Small intestine (tissue), 7 donors: ENCODE results near the gene TCP11. TPM values are rescaled to one million over a fixed set of nuclear protein-coding genes. Genes with fewer than 3 reads are reported as not detected.
A peak's percentile ranks its signal among the peaks of the same experiment; 100 is the strongest.

Experiments
- DNase-seq, 2 donors: peaks; one replicate each; pipeline versions ENCODE4 v3.0.0 to v3.0.0-alpha.2; 2013
- FAIRE-seq: peaks from 2 replicates; lab custom pipeline; 2012; peaks lifted over from hg19 to GRCh38; lab: Jason Lieb, UNC
- H3K27ac ChIP-seq, 3 donors: one replicate each; pipeline ENCODE4 v1.5.1; 2013; ENCODE audit warnings: low read length in 2 of 3, mild to moderate bottlenecking in 2 of 3, control low read depth in 1 of 3, inconsistent platforms in 1 of 3, low read depth in 1 of 3, moderate library complexity in 1 of 3
- H3K27me3 ChIP-seq, 3 donors: one replicate each; pipeline ENCODE4 v1.6.1; 2013; ENCODE audit warnings: low read length in 3 of 3, inconsistent platforms in 1 of 3; ENCODE audit not compliant: control insufficient read depth in 3 of 3, insufficient read depth in 3 of 3
- H3K36me3 ChIP-seq, 3 donors: one replicate each; pipeline ENCODE4 v1.6.1; 2013; ENCODE audit warnings: low read length in 3 of 3, inconsistent platforms in 1 of 3, low read depth in 1 of 3, mild to moderate bottlenecking in 1 of 3, moderate library complexity in 1 of 3; ENCODE audit not compliant: control insufficient read depth in 3 of 3, insufficient read depth in 2 of 3
- H3K4me1 ChIP-seq, 3 donors: one replicate each; pipeline ENCODE4 v1.6.1; 2013; ENCODE audit warnings: low read length in 2 of 3, inconsistent platforms in 1 of 3, low read depth in 1 of 3, mild to moderate bottlenecking in 1 of 3, moderate library complexity in 1 of 3; ENCODE audit not compliant: control insufficient read depth in 3 of 3, insufficient read depth in 2 of 3
- H3K4me3 ChIP-seq, 3 donors: one replicate each; pipeline ENCODE4 v1.5.1; 2013; ENCODE audit warnings: low read length in 3 of 3, control low read depth in 1 of 3, inconsistent platforms in 1 of 3, low read depth in 1 of 3, mild to moderate bottlenecking in 1 of 3, moderate library complexity in 1 of 3
- H3K9me3 ChIP-seq, 2 donors: one replicate each; pipeline ENCODE4 v1.6.1; 2013; ENCODE audit warnings: low read depth in 1 of 2, low read length in 1 of 2; ENCODE audit not compliant: control insufficient read depth in 2 of 2, insufficient read depth in 1 of 2
- WGBS, 3 donors: extraction: QIAGEN DNeasy Blood & Tissue Kit; methylation state at CpG; one replicate each; pipeline ENCODE4 v1.1.7; 2013; 5-methylcytosine and 5-hydroxymethylcytosine counted together
- polyA plus RNA-seq, 4 donors: library from polyadenylated mRNA; stranded (reverse) in 3 of 4; unstranded in 1 of 4; fragments of 200-250 nt in 3 of 4; fragments of 120-200 nt in 1 of 4; gene quantifications; one replicate each; pipeline versions ENCODE4 v1.2.1 to v1.2.3, GENCODE V29; 2013
- donor health status: healthy with polysubstance abuse.
- donor health status: control.
- donor health status: control.
- donor health status: Bipolar disorder and iron deficiency.
- donor health status: healthy.

The TCP11 gene
- polyA plus RNA-seq, 4 donors = 0.03 TPM; not detected in 3

- H3K4me1 ChIP-seq = no peaks in the 10 kb centered on the region
- no peaks in the 10 kb centered on the region for H3K9me3 ChIP-seq
- no peak for FAIRE-seq
- H3K4me3 ChIP-seq = no peak overlapping the region
- WGBS, 3 donors = 56 to 79% (median 68%) methylated on average over 9 of the region's 9 CpGs
- H3K27me3 ChIP-seq = no peaks in the 10 kb centered on the region
- H3K27ac ChIP-seq = no peak overlapping the region
- DNase-seq = peak; percentile 41 to 43
- peaks cover 6 to 100% (median 16%) of the 10 kb centered on the region in 3 donors for H3K36me3 ChIP-seq
These were observed 57.6 kb downstream of the TCP11 start for GRCh38 chr6:35083507-35083906.

GRCh38 chr6:35082733-35083403 lies 58.3 kb downstream of the TCP11 start:
- WGBS, 3 donors = 94 to 96% (median 95%) methylated on average over 13 of the region's 13 CpGs
- no peak overlapping the region for H3K4me3 ChIP-seq
- no peaks in the 10 kb centered on the region for H3K27me3 ChIP-seq
- H3K36me3 ChIP-seq = peaks cover 5 to 100% (median 16%) of the 10 kb centered on the region in 3 donors
- H3K27ac ChIP-seq = no peak overlapping the region
- no peak for DNase-seq
- no peak for FAIRE-seq
- no peaks in the 10 kb centered on the region for H3K4me1 ChIP-seq
- no peaks in the 10 kb centered on the region for H3K9me3 ChIP-seq

- H3K9me3 ChIP-seq = no peaks in the 10 kb centered on the region
- H3K27me3 ChIP-seq = no peaks in the 10 kb centered on the region
- H3K36me3 ChIP-seq = peaks cover 5 to 100% (median 16%) of the 10 kb centered on the region in 3 donors
- H3K4me3 ChIP-seq = no peak overlapping the region
- FAIRE-seq (no peak), DNase-seq (no peak)
- WGBS, 3 donors = 78 to 87% (median 84%) methylated on average over 19 of the region's 19 CpGs
- no peak overlapping the region for H3K27ac ChIP-seq
- no peaks in the 10 kb centered on the region for H3K4me1 ChIP-seq
These were observed 59.0 kb downstream of the TCP11 start for GRCh38 chr6:35082046-35082732.

GRCh38 chr6:35081426-35081851 lies 59.7 kb downstream of the TCP11 start:
- 61 to 69% (median 65%) methylated on average over 13 of the region's 13 CpGs for WGBS, 3 donors
- Histone ChIP-seq H3K36me3 (peaks cover 5 to 100% (median 15%) of the 10 kb centered on the region in 3 donors), H3K4me3 (no peak overlapping the region), H3K9me3 (no peaks in the 10 kb centered on the region), H3K27me3 (no peaks in the 10 kb centered on the region), H3K27ac (no peak overlapping the region), H3K4me1 (no peaks in the 10 kb centered on the region)
- DNase-seq (no peak), FAIRE-seq (no peak)

- H3K4me1 ChIP-seq = no peaks in the 10 kb centered on the region
- H3K9me3 ChIP-seq = no peaks in the 10 kb centered on the region
- no peak overlapping the region for H3K4me3 ChIP-seq
- FAIRE-seq = no peak
- H3K36me3 ChIP-seq = peaks cover 5 to 99% (median 10%) of the 10 kb centered on the region in 3 donors
- H3K27me3 ChIP-seq = no peaks in the 10 kb centered on the region
- DNase-seq = no peak
- no peak overlapping the region for H3K27ac ChIP-seq
- WGBS, 3 donors = 90 to 91% (median 91%) methylated on average over 19 to 21 of the region's 21 CpGs
These were observed 60.2 kb downstream of the TCP11 start for GRCh38 chr6:35080821-35081425.

- FAIRE-seq = no peak
- 88 to 94% (median 93%) methylated on average over 13 of the region's 13 CpGs for WGBS, 3 donors
- Histone ChIP-seq H3K4me1 (no peaks in the 10 kb centered on the region), H3K9me3 (no peaks in the 10 kb centered on the region), H3K4me3 (no peak overlapping the region), H3K27me3 (no peaks in the 10 kb centered on the region), H3K27ac (no peak overlapping the region), H3K36me3 (peaks cover 5 to 97% (median 10%) of the 10 kb centered on the region in 3 donors)
- DNase-seq = no peak
These were observed 61.0 kb downstream of the TCP11 start for GRCh38 chr6:35080016-35080680.

- DNase-seq (no peak), FAIRE-seq (no peak)
- Histone ChIP-seq H3K36me3 (peaks cover 5 to 95% (median 6%) of the 10 kb centered on the region in 3 donors), H3K4me3 (no peak overlapping the region), H3K4me1 (no peaks in the 10 kb centered on the region), H3K27me3 (no peaks in the 10 kb centered on the region), H3K27ac (no peak overlapping the region), H3K9me3 (no peaks in the 10 kb centered on the region)
- WGBS, 3 donors = 92 to 96% (median 94%) methylated on average over 23 of the region's 23 CpGs
These were observed 61.7 kb downstream of the TCP11 start for GRCh38 chr6:35079311-35080000.

- WGBS, 3 donors = 95 to 100% (median 99%) methylated on average over 11 of the region's 11 CpGs
- no peak for DNase-seq
- H3K27ac ChIP-seq = no peak overlapping the region
- no peaks in the 10 kb centered on the region for H3K4me1 ChIP-seq
- no peaks in the 10 kb centered on the region for H3K27me3 ChIP-seq
- peaks cover 5 to 95% (median 6%) of the 10 kb centered on the region in 3 donors for H3K36me3 ChIP-seq
- H3K9me3 ChIP-seq = no peaks in the 10 kb centered on the region
- no peak overlapping the region for H3K4me3 ChIP-seq
- FAIRE-seq = no peak
These were observed 62.2 kb downstream of the TCP11 start for GRCh38 chr6:35078896-35079295.
